HepG2 (cell line): ENCODE data around the gene GJB1. TPM values are rescaled to one million over a fixed set of nuclear protein-coding genes. Genes with fewer than 3 reads are reported as not detected.

Source experiments
- ATAC-seq: fragments of 200-7000 bp; cut with Tn5 transposase; 3 replicates; pipeline ENCODE4 v1.9.1; 2020; ENCODE audit warnings: mild to moderate bottlenecking, moderate library complexity
- BruUV-seq: library from RNA; stranded (reverse); fragments of 400-500 nt; replicated peaks from 2 replicates; lab custom pipeline; 2021; lab: Mats Ljungman, UMichigan
- CTCF ChIA-PET: fragments of 300-600 bp; formaldehyde crosslinking; extraction: SDS; loops from one replicate; lab custom pipeline; 2021; ENCODE audit warnings: low total read pairs, inconsistent platforms, low intra/inter-chr PET ratio; lab: Yijun Ruan, JAX
- POLR2A ChIA-PET: fragments of 350-600 bp; sonication (Branson Sonifier 250); formaldehyde crosslinking; loops from one replicate; lab custom pipeline; 2020; ENCODE audit warnings: antibody characterized with exemption, inconsistent platforms; lab: Yijun Ruan, JAX
- DNase-seq: peaks from one replicate; pipeline ENCODE4 v3.0.0-alpha.2; 2015; ENCODE audit warnings: low spot score
- FAIRE-seq: peaks from 3 replicates; lab custom pipeline; 2011; peaks lifted over from hg19 to GRCh38; lab: Jason Lieb, UNC
- H2AFZ ChIP-seq: one replicate; pipeline ENCODE4 v1.6.1; 2011; ENCODE audit warnings: low read length, inconsistent platforms
- H3K27ac ChIP-seq: fragments of 300-600 bp; 3 replicates; pipeline ENCODE4 v1.8.0; 2011; ENCODE audit warnings: mixed run types, mild to moderate bottlenecking, mixed read lengths, low read length, inconsistent platforms; ENCODE audit not compliant: insufficient read depth; ENCODE audit errors: extremely low read length
- H3K27me3 ChIP-seq, 2 experiments: fragments of 200-600 bp in 1 of 2; 2 replicates in 1 of 2; 3 replicates in 1 of 2; pipeline versions ENCODE4 v1.6.0 to v1.8.0; 2011; ENCODE audit warnings: low read length in 2 of 2, mild to moderate bottlenecking in 2 of 2, moderate library complexity in 2 of 2, inconsistent platforms in 1 of 2; ENCODE audit not compliant: insufficient read depth in 2 of 2, control insufficient read depth in 1 of 2
- H3K36me3 ChIP-seq, 2 experiments: fragments of 200-600 bp in 1 of 2; replicated peaks in 1 of 2; 2 replicates in 1 of 2; 3 replicates in 1 of 2; pipeline versions ENCODE4 v1.5.1 to v1.8.0; 2011; ENCODE audit warnings: low read length in 2 of 2, inconsistent platforms in 1 of 2; ENCODE audit not compliant: insufficient read depth in 2 of 2, control insufficient read depth in 1 of 2
- H3K4me1 ChIP-seq: 2 replicates; pipeline ENCODE4 v1.5.1; 2012; ENCODE audit warnings: low read length, inconsistent platforms; ENCODE audit not compliant: insufficient read depth
- H3K4me2 ChIP-seq: 2 replicates; pipeline ENCODE4 v1.6.0; 2011; ENCODE audit warnings: low read depth, low read length, inconsistent platforms
- H3K4me3 ChIP-seq, 3 experiments: fragments of 200-600 bp in 1 of 3; sonication (generic), shearing (Covaris generic) in 1 of 3; replicated peaks in 1 of 3; 2 replicates each; pipeline ENCODE4 v1.5.1; 2011 to 2016; ENCODE audit warnings: low read length in 3 of 3, inconsistent platforms in 2 of 3, low read depth in 2 of 3, mild to moderate bottlenecking in 2 of 3, control low read depth in 1 of 3, mixed read lengths in 1 of 3; ENCODE audit not compliant: insufficient read depth in 1 of 3
- H3K79me2 ChIP-seq: one replicate; pipeline ENCODE4 v1.6.1; 2011; ENCODE audit warnings: low read length, inconsistent platforms; ENCODE audit not compliant: insufficient read depth
- H3K9ac ChIP-seq: 2 replicates; pipeline ENCODE4 v1.6.0; 2011; ENCODE audit warnings: mild to moderate bottlenecking, low read depth, low read length, inconsistent platforms; ENCODE audit not compliant: insufficient read depth
- H3K9me3 ChIP-seq: 2 replicates; pipeline ENCODE4 v1.5.1; 2012; ENCODE audit warnings: mild to moderate bottlenecking, low read length
- H4K20me1 ChIP-seq: 2 replicates; pipeline ENCODE4 v1.6.0; 2011; ENCODE audit warnings: inconsistent platforms, mild to moderate bottlenecking, low read length, moderate library complexity; ENCODE audit not compliant: insufficient read depth
- GTF2F1 ChIP-seq: fragments of 150-350 bp; IDR thresholded peaks from 2 replicates; pipeline ENCODE4 v1.6.1; 2014; ENCODE audit warnings: low read length
- MAFK ChIP-seq, 2 experiments: IDR thresholded peaks in 1 of 2; conservative IDR thresholded peaks in 1 of 2; 2 replicates each; pipeline ENCODE4 v1.6.1; 2011; ENCODE audit warnings: improper control_type of control experiment in 2 of 2, low read length in 2 of 2
- NBN ChIP-seq: fragments of 450-650 bp; conservative IDR thresholded peaks from 2 replicates; pipeline ENCODE4 v1.6.1; 2017
- PAWR ChIP-seq: sonication (generic); formaldehyde crosslinking; IDR thresholded peaks from 2 replicates; pipeline ENCODE4 v1.4.0; 2020; ENCODE audit warnings: missing genetic modification reagents, mild to moderate bottlenecking, borderline replicate concordance
- REL ChIP-seq: sonication (generic); formaldehyde crosslinking; conservative IDR thresholded peaks from 2 replicates; pipeline ENCODE4 v1.8.0; 2022; ENCODE audit warnings: mild to moderate bottlenecking, missing genetic modification reagents, moderate library complexity
- SMAD1 ChIP-seq: sonication (generic); formaldehyde crosslinking; IDR thresholded peaks from 2 replicates; pipeline ENCODE4 v1.4.0; 2020; ENCODE audit warnings: missing genetic modification reagents, low read depth, mild to moderate bottlenecking, borderline replicate concordance
- TARDBP ChIP-seq: sonication (generic); formaldehyde crosslinking; IDR thresholded peaks from 2 replicates; pipeline ENCODE4 v1.8.0; 2022; ENCODE audit warnings: mild to moderate bottlenecking, missing genetic modification reagents
- ZBTB3 ChIP-seq: sonication (generic); formaldehyde crosslinking; IDR thresholded peaks from 2 replicates; pipeline ENCODE4 v1.4.0; 2020; ENCODE audit warnings: low read depth, mild to moderate bottlenecking, moderate library complexity, missing genetic modification reagents, borderline replicate concordance
- ZFP36L1 ChIP-seq: sonication (generic); formaldehyde crosslinking; IDR thresholded peaks from 2 replicates; pipeline ENCODE4 v1.8.0; 2022; ENCODE audit warnings: mild to moderate bottlenecking, missing genetic modification reagents, moderate library complexity
- ZNF205 ChIP-seq: IDR thresholded peaks from 2 replicates; pipeline ENCODE4 v1.6.1; 2018; ENCODE audit warnings: missing biosample characterization, missing genetic modification reagents
- ZNF230 ChIP-seq: sonication (generic); formaldehyde crosslinking; IDR thresholded peaks from 2 replicates; pipeline ENCODE4 v1.4.0; 2020; ENCODE audit warnings: mild to moderate bottlenecking, missing genetic modification reagents
- ZNF282 ChIP-seq: fragments of 450-650 bp; IDR thresholded peaks from 2 replicates; pipeline ENCODE4 v1.6.1; 2018; ENCODE audit not compliant: partially characterized antibody
- ZNF296 ChIP-seq: sonication (generic); formaldehyde crosslinking; conservative IDR thresholded peaks from 2 replicates; pipeline ENCODE4 v1.5.0; 2020; ENCODE audit warnings: mild to moderate bottlenecking, missing genetic modification reagents
- ZNF331 ChIP-seq: sonication (generic); formaldehyde crosslinking; IDR thresholded peaks from 2 replicates; pipeline ENCODE4 v1.4.0; 2020; ENCODE audit warnings: missing genetic modification reagents
- ZNF383 ChIP-seq: sonication (generic); formaldehyde crosslinking; IDR thresholded peaks from 2 replicates; pipeline ENCODE4 v1.4.0; 2020; ENCODE audit warnings: missing genetic modification reagents, mild to moderate bottlenecking, borderline replicate concordance
- ZNF776 ChIP-seq: sonication (generic); formaldehyde crosslinking; IDR thresholded peaks from 2 replicates; pipeline ENCODE4 v1.4.0; 2020; ENCODE audit warnings: mild to moderate bottlenecking, missing genetic modification reagents
- ZZZ3 ChIP-seq: sonication (generic); formaldehyde crosslinking; IDR thresholded peaks from 2 replicates; pipeline ENCODE4 v1.4.0; 2020; ENCODE audit warnings: missing genetic modification reagents, mild to moderate bottlenecking, borderline replicate concordance
- WGBS: methylation state at CpG from one replicate; pipeline ENCODE4 v1.1.6; 2017; ENCODE audit warnings: low lambda C conversion rate; 5-methylcytosine and 5-hydroxymethylcytosine counted together
- in situ Hi-C: cut with HindIII; loops from 2 replicates; pipeline ENCODE4 v1.10.0; 2017; ENCODE audit warnings: low pct_unique_long_range_greater_than_20kb; ENCODE audit not compliant: extremely low pct_ligation_motif_present
- intact Hi-C: fragments of 100-400 bp; cut with micrococcal nuclease; formaldehyde crosslinking; loops from one replicate; pipeline ENCODE4 v1.10.0; 2022; ENCODE audit not compliant: unreplicated experiment
- polyA plus RNA-seq, 8 experiments: library from polyadenylated mRNA; depleted of rRNA in 3 of 8; stranded (reverse) in 7 of 8; unstranded in 1 of 8; fragments of >200 nt; fragmentation: Illumina TruSeq in 4 of 8; extraction: Trizol in 4 of 8; gene quantifications; 2 replicates each; pipeline versions ENCODE4 v1.2.1 to v1.2.3, GENCODE V29; 2011 to 2016; ENCODE audit warnings: low read depth in 4 of 8, missing spikeins in 1 of 8, mixed read lengths in 1 of 8; ENCODE audit not compliant: insufficient read depth in 1 of 8
- total RNA-seq, 5 experiments: library from RNA; depleted of rRNA; stranded (reverse); fragments of >200 nt; fragmentation: Illumina TruSeq; extraction: Trizol; gene quantifications; 2 replicates each; pipeline ENCODE4 v1.2.3, GENCODE V29; 2016; ENCODE audit warnings: low read depth in 1 of 5
- TF ChIP-seq, protein P1 (sequence below): sonication (generic); formaldehyde crosslinking; IDR thresholded peaks from 2 replicates; pipeline ENCODE4 v1.4.0; 2020; ENCODE audit warnings: low read depth, mild to moderate bottlenecking, missing genetic modification reagents
- TF ChIP-seq, protein P2 (sequence below): sonication (generic); formaldehyde crosslinking; IDR thresholded peaks from 2 replicates; pipeline ENCODE4 v1.8.0; 2022; ENCODE audit warnings: mild to moderate bottlenecking, missing genetic modification reagents
- TF ChIP-seq, protein P3 (sequence below): sonication (generic); formaldehyde crosslinking; IDR thresholded peaks from 2 replicates; pipeline ENCODE4 v1.4.0; 2020; ENCODE audit warnings: mild to moderate bottlenecking, missing genetic modification reagents, borderline replicate concordance

GJB1 gene
- total and polyA plus RNA-seq, 2 of the 13 experiments (the other 11 are each of a cell fraction or from before 2014, with no cell fraction given), result 111 to 161 TPM

DNA sequence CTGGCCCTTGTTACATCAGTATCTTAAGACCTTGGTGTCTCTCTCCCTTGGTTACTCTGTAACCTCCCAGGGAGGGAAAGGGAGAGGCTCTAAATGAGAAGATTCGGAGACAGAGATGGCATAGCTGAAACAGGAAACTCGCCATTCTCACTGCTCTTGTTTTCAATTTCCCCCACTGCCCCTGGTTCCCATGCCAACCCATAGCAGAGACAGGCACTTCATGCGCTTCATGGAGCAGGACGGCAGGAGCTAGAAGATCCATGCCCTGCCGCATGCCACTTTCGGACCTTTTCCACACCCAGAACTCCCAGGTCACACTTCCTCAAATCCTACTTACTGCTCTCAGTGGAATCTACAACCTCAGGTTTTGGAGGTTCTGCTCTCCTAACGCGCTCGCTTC lies 27.8 kb downstream of the GJB1 start (continued):
- TF ChIP-seq PAWR (CRISPR knock-in tag), result no peak
- TF ChIP-seq GTF2F1, result no peak
- TF ChIP-seq ZNF296 (CRISPR knock-in tag), result no peak

DNA sequence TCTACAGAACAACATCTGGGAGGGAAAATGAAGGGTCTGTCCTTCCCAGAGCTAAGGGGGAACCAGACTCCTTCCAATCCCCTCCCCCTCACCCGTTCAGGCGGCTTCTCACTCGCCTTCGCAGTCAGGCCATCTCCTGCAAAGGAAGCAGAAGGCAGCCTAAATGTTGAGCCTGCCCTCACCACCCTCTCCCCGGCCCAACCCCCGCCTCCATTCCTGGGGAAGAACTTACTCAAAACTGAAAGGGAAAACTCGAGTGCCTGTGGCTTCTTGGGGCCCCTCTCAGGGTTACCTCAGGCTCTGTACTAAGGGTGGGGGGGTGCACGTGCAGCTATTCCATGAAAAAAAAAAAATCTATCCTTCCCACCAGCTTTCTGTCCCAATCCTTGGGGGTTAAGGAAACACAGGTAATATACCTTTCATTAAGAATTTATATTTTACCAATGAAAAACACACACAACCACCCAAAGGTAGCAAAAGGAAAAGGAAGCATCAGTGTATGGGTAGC lies 28.5 kb downstream of the GJB1 start:
- no peak for DNase-seq

More for the DNA sequence above, 28.5 kb downstream of the GJB1 start:
- whole genome bisulfite sequencing, result 80% methylated on average over 4 of the region's 8 CpGs
- Histone ChIP-seq H3K4me1 (peaks cover 34% of the 10 kb centered on the region), H3K9ac (peak overlapping the region; percentile 56; the same call in 1 of the 2 replicates), H3K79me2 (peaks cover 18% of the 10 kb centered on the region), H3K4me3 (no peak overlapping the region), H4K20me1 (no peaks in the 10 kb centered on the region), H3K36me3 (peaks cover 8 to 22% of the 10 kb centered on the region in 2 experiments), H3K27me3 (no peaks in the 10 kb centered on the region; a peak in 1 of 5 replicates), H2AFZ (no peak overlapping the region), H3K9me3 (no peaks in the 10 kb centered on the region), H3K4me2 (peak overlapping the region; percentile 75), H3K27ac (no peak overlapping the region)
- intact Hi-C loops (loop anchor here (5.0 kb wide), 1 partner anchor 69 kb away; no protein-coding TSS in a partner anchor), in situ Hi-C loops (no loop called here)
- BruUV-seq, result no TSS peak
- ChIA-PET CTCF (no interaction called here), POLR2A (interaction anchor here (0.9 to 1.6 kb wide), 2 partner anchors 24 to 26 kb away, joined by 4 to 5 read pairs; no protein-coding TSS in a partner anchor)
- ATAC-seq (no peak), FAIRE-seq (no peak)
- TF ChIP-seq, protein P1, sequence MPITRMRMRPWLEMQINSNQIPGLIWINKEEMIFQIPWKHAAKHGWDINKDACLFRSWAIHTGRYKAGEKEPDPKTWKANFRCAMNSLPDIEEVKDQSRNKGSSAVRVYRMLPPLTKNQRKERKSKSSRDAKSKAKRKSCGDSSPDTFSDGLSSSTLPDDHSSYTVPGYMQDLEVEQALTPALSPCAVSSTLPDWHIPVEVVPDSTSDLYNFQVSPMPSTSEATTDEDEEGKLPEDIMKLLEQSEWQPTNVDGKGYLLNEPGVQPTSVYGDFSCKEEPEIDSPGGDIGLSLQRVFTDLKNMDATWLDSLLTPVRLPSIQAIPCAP, result no peak
- TF ChIP-seq ZNF282 (no peak), ZNF230 (CRISPR knock-in tag) (no peak), ZNF205 (no peak), ZNF383 (CRISPR knock-in tag) (no peak), ZNF331 (no peak), ZFP36L1 (CRISPR knock-in tag) (no peak), MAFK (conservative IDR thresholded peaks at IDR 0.05 in 1 of 2, IDR thresholded peaks at IDR 0.05 in 1 of 2; ENCODE audit: low read length in 2 of 2) (no peak), ZZZ3 (no peak), REL (CRISPR knock-in tag) (no peak), NBN (no peak), ZBTB3 (no peak), SMAD1 (no peak), TARDBP (CRISPR knock-in tag) (no peak), ZNF776 (CRISPR knock-in tag) (no peak)
- TF ChIP-seq, protein P2, sequence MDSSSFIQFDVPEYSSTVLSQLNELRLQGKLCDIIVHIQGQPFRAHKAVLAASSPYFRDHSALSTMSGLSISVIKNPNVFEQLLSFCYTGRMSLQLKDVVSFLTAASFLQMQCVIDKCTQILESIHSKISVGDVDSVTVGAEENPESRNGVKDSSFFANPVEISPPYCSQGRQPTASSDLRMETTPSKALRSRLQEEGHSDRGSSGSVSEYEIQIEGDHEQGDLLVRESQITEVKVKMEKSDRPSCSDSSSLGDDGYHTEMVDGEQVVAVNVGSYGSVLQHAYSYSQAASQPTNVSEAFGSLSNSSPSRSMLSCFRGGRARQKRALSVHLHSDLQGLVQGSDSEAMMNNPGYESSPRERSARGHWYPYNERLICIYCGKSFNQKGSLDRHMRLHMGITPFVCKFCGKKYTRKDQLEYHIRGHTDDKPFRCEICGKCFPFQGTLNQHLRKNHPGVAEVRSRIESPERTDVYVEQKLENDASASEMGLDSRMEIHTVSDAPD (CRISPR knock-in tag), result no peak
- TF ChIP-seq, protein P3, sequence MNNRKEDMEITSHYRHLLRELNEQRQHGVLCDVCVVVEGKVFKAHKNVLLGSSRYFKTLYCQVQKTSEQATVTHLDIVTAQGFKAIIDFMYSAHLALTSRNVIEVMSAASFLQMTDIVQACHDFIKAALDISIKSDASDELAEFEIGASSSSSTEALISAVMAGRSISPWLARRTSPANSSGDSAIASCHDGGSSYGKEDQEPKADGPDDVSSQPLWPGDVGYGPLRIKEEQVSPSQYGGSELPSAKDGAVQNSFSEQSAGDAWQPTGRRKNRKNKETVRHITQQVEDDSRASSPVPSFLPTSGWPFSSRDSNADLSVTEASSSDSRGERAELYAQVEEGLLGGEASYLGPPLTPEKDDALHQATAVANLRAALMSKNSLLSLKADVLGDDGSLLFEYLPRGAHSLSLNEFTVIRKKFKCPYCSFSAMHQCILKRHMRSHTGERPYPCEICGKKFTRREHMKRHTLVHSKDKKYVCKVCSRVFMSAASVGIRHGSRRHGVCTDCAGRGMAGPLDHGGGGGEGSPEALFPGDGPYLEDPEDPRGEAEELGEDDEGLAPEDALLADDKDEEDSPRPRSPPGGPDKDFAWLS, result no peak
